ENCODE results near the gene MED8. TPM values are rescaled to one million over a fixed set of nuclear protein-coding genes. Genes with fewer than 3 reads are reported as not detected.

The MED8 gene
- total RNA-seq, 1 donor from 2014 or later, result 23.6 TPM

DNA sequence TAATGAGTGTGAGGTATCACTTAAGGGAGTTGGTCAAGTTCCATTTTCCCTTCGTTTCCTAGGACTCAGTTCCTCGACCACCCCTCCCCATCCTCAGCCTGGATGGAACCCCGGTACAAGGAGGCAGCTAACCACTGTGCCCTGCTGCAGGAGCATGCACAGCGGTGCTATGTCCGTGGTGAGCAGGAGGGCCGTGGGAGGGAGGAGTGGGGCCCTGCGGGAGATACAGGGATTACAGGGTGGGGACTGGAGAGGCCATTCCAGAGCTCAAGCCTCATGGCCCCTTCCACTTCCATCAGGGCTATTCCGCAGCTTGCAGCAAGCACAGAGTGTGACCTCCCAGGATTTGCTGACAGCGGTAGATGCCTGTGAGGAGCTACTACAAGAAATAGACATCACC, 38.3 kb upstream of the MED8 start:
- Histone ChIP-seq H3K36me3 (no peaks in the 10 kb centered on the region), H3K9ac (no peak overlapping the region), H3F3A (ENCODE audit: low read depth) (no peaks in the 10 kb centered on the region), H3K4me2 (no peak overlapping the region), H3K27ac (no peak overlapping the region), H3K4me3 (no peak overlapping the region), H3K79me2 (ENCODE audit: low read depth) (no peaks in the 10 kb centered on the region), H3K4me1 (no peaks in the 10 kb centered on the region), H3K27me3 (no peaks in the 10 kb centered on the region), H4K20me1 (ENCODE audit: low read depth) (no peaks in the 10 kb centered on the region), H2AFZ (replicated peaks) (no peak overlapping the region), H3K9me3 (ENCODE audit: low read depth) (no peaks in the 10 kb centered on the region)
- H3K4me3 Mint-ChIP-seq, result no peak overlapping the region
- TF ChIP-seq EZH2phosphoT487 (IDR thresholded peaks at IDR 0.05) (no peak), CTCF (IDR thresholded peaks at IDR 0.05) (no peak), EZH2 (IDR thresholded peaks at IDR 0.05) (no peak)
- H3K4me1 Mint-ChIP-seq, result no peaks in the 10 kb centered on the region
- no peak for DNase-seq (ENCODE audit: low spot score)
- H3K9me3 Mint-ChIP-seq, result no peaks in the 10 kb centered on the region
- peaks cover 9% of the 10 kb centered on the region for H3K27me3 Mint-ChIP-seq (ENCODE audit: insufficient read depth, low read depth)
- H3K36me3 Mint-ChIP-seq, result peaks cover 27% of the 10 kb centered on the region
- H3K27ac Mint-ChIP-seq, result no peak overlapping the region

- no peaks in the 10 kb centered on the region for H3K9me3 Mint-ChIP-seq
- H3K4me3 ChIP-seq, result no peak overlapping the region
- no peaks in the 10 kb centered on the region for H4K20me1 ChIP-seq (ENCODE audit: low read depth)
- H3K79me2 ChIP-seq (ENCODE audit: low read depth), result no peaks in the 10 kb centered on the region
- H3K9ac ChIP-seq, result no peak overlapping the region
- no peak overlapping the region for H3K27ac Mint-ChIP-seq
- no peaks in the 10 kb centered on the region for H3K36me3 ChIP-seq
- no peak overlapping the region for H3K4me2 ChIP-seq
- no peaks in the 10 kb centered on the region for H3K4me1 ChIP-seq
- no peak overlapping the region for H3K27ac ChIP-seq
- H3K27me3 ChIP-seq, result no peaks in the 10 kb centered on the region
- H3K9me3 ChIP-seq (ENCODE audit: low read depth), result no peaks in the 10 kb centered on the region
- H3F3A ChIP-seq (ENCODE audit: low read depth), result no peaks in the 10 kb centered on the region
- no peak overlapping the region for H3K4me3 Mint-ChIP-seq
- peaks cover 27% of the 10 kb centered on the region for H3K36me3 Mint-ChIP-seq
- no peak for DNase-seq (ENCODE audit: low spot score)
- H2AFZ ChIP-seq (replicated peaks), result no peak overlapping the region
- H3K4me1 Mint-ChIP-seq, result no peaks in the 10 kb centered on the region
- no peak for TF ChIP-seq EZH2 (IDR thresholded peaks at IDR 0.05)
- TF ChIP-seq EZH2phosphoT487 (IDR thresholded peaks at IDR 0.05), result no peak
- no peak for TF ChIP-seq CTCF (IDR thresholded peaks at IDR 0.05)
- peaks cover 8% of the 10 kb centered on the region for H3K27me3 Mint-ChIP-seq (ENCODE audit: insufficient read depth, low read depth)
Measured at GRCh38 chr1:43427524-43427923, 37.9 kb upstream of the MED8 start.

- TF ChIP-seq EZH2phosphoT487 (IDR thresholded peaks at IDR 0.05) (no peak), EZH2 (IDR thresholded peaks at IDR 0.05) (no peak), CTCF (IDR thresholded peaks at IDR 0.05) (no peak)
- Mint-ChIP-seq H3K27me3 (ENCODE audit: insufficient read depth, low read depth) (peaks cover 8% of the 10 kb centered on the region), H3K9me3 (no peaks in the 10 kb centered on the region), H3K27ac (no peak overlapping the region), H3K4me1 (no peaks in the 10 kb centered on the region), H3K4me3 (no peak overlapping the region), H3K36me3 (peaks cover 20% of the 10 kb centered on the region)
- Histone ChIP-seq H3K9ac (no peak overlapping the region), H3K4me2 (no peak overlapping the region), H4K20me1 (ENCODE audit: low read depth) (no peaks in the 10 kb centered on the region), H3K27me3 (no peaks in the 10 kb centered on the region), H3K36me3 (no peaks in the 10 kb centered on the region), H3K79me2 (ENCODE audit: low read depth) (no peaks in the 10 kb centered on the region), H3K27ac (no peak overlapping the region), H3F3A (ENCODE audit: low read depth) (no peaks in the 10 kb centered on the region), H2AFZ (replicated peaks) (no peak overlapping the region), H3K4me1 (no peaks in the 10 kb centered on the region), H3K4me3 (no peak overlapping the region), H3K9me3 (ENCODE audit: low read depth) (no peaks in the 10 kb centered on the region)
- no peak for DNase-seq (ENCODE audit: low spot score)
Measured at GRCh38 chr1:43426221-43426620, 36.6 kb upstream of the MED8 start.

All from neural progenitor cell (in vitro differentiated cells).